Suprapubic skin (tissue), 3 donors: ENCODE measurements around the gene GPLD1.

Experiments used
- CTCF ChIP-seq, 2 donors: fragments of 200-600 bp in 1 of 2; fragments of 450-650 bp in 1 of 2; sonication (generic) in 1 of 2; IDR thresholded peaks; one replicate each; pipeline ENCODE4 v1.5.1; 2016 to 2019; ENCODE audit warnings: antibody characterized with exemption in 2 of 2, mild to moderate bottlenecking in 1 of 2, moderate library complexity in 1 of 2
- EP300 ChIP-seq: sonication (generic); formaldehyde crosslinking; IDR thresholded peaks from one replicate; pipeline ENCODE4 v1.6.1; 2017; ENCODE audit warnings: antibody characterized with exemption

DNA sequence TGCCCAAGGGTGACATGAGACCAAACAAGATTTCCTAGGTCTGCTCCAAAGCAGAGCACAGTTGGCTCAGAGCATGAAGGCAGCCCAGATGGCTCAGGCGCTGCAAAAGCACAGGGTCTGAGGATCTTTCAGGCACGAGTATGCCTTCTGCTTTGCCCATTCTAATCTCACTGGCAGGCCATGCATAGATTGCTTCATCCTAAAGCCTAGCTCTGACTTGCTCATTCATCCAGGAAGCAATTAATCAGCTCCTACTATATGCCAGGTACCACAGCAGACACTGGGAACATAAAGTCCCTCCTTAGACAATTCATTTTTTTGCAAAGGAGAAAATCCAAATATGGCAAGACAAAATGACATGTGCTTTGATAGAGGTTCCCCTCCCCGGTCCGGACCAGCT lies 31.2 kb downstream of the GPLD1 start:
- no peak for TF ChIP-seq CTCF (IDR thresholded peaks at IDR 0.05)
- TF ChIP-seq EP300: no peak
